Measurements from ENCODE around the gene PIBF1.

PIBF1 gene

GRCh38 chr13:73065036-73065435 lies 283.1 kb downstream of the PIBF1 start:
- DNase-seq: no peak

DNA sequence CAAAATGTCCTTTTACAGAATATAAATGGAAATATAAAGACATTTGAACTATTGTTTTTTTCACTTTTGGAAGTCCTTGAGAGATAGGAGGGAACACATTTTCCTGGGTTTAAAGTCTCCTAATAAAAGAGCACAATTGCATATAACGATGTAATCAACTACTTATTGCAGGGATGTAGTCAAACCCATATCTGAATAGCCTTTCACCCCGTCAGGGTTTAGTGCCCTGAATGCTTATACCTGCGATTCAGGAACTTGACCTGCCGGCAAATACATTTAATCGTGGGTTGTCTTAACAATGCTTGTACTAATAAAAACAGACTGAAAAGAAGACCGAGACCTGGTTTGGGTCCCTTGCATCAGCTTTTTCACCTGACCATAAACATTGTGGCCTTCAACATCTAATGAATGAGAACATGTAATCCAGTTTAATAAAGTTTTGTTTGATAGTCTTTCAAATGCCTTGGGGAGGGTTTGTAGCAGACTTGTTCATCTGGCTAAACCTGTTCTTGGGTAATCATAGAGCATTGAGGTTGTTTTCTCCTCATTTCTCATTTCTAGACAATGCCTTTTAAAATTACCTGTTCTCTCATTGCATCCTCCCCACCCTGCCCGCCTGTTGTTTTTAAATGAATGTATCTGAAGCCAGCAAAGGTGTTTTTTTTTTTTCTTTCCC lies 283.9 kb downstream of the PIBF1 start:
- DNase-seq: no peak
